ENCODE data around the gene PNPLA8.

- TF ChIP-seq SMC3 (conservative IDR thresholded peaks at IDR 0.05; ENCODE audit: poor library complexity): peak; percentile 89
- TF ChIP-seq, protein P1, sequence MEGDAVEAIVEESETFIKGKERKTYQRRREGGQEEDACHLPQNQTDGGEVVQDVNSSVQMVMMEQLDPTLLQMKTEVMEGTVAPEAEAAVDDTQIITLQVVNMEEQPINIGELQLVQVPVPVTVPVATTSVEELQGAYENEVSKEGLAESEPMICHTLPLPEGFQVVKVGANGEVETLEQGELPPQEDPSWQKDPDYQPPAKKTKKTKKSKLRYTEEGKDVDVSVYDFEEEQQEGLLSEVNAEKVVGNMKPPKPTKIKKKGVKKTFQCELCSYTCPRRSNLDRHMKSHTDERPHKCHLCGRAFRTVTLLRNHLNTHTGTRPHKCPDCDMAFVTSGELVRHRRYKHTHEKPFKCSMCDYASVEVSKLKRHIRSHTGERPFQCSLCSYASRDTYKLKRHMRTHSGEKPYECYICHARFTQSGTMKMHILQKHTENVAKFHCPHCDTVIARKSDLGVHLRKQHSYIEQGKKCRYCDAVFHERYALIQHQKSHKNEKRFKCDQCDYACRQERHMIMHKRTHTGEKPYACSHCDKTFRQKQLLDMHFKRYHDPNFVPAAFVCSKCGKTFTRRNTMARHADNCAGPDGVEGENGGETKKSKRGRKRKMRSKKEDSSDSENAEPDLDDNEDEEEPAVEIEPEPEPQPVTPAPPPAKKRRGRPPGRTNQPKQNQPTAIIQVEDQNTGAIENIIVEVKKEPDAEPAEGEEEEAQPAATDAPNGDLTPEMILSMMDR (IDR thresholded peaks at IDR 0.05; ENCODE audit: poor library complexity, severe bottlenecking): peak; percentile 83
These were observed 65.9 kb downstream of the PNPLA8 start for GRCh38 chr7:108459922-108460551.

Measured in neural cell (in vitro differentiated cells).